NOMO-1 treated with dmso at 0.1 percent for 144 hours (cell line): ENCODE results near the gene ATP8B1.

Source experiments
- DNase-seq: peaks from one replicate; lab custom pipeline; 2025; ENCODE audit not compliant: unreplicated experiment; lab: John Stamatoyannopoulos, UW

The ATP8B1 gene

DNA sequence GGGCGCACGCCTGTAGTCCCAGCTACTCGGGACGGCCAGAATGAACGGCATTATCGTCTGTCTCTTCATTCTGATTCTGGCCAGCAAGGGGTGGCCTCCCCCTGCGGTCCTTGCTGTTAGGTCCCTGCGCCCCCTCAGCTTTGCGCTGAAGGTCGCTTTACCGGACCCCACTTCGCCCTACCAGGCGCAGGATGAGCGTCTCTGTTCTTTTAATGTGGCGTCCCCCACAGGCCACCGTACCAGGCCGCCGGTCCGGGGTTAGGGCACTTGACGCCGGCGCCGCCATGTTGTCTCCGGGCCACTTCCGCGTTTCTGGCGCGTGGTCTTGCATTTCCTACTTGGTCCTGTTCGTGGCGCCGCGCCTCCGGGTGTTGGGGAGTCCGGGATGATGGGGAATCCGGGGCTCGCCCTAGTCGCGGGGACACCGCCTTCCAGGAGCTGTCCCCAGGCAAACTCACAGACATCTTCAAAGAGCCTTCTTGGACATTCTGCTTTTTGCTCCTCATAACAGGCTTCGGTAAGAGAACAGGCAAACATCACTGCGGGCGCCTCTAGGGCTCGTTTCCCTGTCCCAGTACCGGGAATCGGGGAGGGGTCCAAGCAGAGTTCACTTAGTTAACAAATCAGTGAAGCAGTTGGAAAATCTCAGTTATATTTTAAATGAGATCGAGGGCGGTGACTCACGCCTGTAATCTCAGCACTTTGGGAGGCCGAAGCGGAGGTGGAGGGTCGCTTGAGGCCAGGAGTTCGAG, 172.9 kb downstream of the ATP8B1 start:
- DNase-seq = peak; percentile 84

DNA sequence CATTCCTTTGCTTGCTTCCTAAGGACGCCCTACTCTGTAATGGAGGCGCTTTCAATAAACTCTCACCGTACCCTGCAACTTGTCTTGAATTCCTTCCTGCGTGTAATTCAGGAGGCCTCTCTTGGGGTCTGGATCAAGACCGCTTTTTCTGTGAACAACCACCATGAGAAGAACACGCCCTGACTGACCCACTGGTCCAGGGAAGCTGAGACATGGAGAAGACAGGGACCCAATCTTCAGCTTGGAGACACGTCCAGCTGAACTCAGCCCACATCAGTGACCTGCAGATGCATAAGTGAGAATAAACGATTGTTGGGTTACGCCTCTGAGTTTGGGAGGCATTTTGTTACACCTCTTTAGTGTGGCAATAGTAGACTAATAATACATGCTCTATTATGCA, 173.7 kb downstream of the ATP8B1 start:
- DNase-seq = no peak

DNA sequence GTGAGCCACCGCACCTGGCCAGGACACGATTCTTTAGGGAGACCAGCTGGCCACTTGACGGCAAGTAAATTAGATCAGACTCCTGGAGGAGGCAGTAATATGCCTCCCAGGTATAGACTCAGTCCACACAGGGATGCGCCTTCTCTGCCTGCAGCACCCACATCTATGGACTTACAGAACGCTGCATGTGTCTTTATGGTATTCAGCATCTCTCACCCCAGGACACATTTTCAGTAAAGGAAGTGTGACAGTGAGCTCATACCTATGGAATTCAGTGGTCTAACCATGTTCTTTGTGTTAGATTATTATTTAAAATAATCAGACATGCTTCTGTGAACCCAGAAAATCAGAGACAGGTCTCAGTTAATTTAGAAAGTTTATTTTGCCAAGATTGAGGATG, 175.6 kb downstream of the ATP8B1 start:
- no peak for DNase-seq

DNA sequence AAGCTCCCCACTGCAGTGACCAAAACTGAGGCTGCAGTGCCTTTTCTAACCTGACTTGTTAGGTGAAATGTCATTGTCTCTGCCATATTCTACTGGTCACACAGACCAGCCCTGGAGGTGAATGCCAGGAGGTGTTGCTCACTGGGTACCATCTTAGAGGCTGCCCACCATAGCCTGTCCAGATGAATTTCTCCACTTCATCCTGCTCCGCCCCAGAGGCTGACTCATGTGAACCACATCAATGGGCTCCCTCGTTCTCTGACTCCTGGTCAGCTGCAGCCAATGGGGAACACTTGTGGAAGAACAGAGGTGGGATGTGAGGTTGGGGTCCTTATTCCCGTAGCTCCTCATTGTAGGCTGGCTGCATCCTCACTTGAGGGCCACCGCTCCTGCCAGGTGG, 178.1 kb downstream of the ATP8B1 start:
- no peak for DNase-seq

DNA sequence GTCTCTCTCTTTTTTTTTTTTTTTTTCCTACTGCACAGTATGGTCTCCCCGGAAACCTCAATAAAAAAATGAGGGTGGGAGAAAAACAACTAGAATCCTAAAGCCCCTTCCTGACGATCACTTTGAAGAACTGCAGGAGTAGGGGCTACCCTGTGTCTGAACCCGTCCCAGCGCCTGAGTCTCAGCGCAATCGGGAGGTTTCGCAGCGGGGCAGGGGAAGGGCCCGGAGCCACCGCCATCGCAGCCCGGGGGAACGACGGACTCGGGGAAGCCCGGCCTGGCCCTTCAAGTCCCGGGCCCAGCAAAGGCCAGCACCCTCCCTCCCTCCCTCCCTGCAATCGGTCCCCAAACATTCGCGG, 181.9 kb downstream of the ATP8B1 start:
- DNase-seq = no peak

DNA sequence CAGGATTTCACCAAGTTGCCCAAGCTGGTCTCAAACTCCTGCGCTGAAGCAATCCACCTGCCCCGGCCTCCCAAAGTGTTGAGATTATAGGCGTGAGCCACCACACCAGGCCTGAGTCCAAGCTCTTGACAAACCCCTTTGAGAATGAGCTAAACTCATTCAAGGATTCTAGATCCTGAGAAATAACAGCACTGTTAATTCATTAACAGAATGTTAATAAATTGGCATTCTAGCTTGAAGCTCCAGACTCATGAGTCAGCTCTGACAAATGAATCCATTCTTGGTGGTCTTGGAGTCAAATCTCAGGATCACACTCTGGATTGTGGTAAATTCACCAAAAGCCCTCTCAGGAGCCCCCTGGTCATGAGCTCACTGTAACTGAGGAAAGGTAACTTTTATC, 183.2 kb downstream of the ATP8B1 start:
- no peak for DNase-seq

DNA sequence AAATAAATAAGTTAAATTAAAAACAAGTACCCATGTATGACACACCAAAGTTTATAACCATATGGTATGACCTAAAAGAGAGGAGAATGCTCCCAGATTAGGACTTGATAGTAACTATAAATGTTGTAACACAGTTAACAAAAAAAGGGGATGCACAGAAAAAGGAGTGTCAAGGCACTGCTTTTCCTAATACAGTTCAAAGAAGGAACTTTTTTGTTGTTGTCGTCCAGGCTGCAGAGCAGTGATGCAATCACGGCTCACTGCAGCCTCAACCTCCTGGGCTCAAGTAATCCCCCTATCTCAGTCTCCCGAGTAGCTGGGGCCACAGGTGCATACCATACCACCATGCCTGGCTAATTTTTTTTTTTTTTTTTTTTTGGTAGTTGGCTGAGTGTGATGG, 184.2 kb downstream of the ATP8B1 start:
- DNase-seq = no peak

DNA sequence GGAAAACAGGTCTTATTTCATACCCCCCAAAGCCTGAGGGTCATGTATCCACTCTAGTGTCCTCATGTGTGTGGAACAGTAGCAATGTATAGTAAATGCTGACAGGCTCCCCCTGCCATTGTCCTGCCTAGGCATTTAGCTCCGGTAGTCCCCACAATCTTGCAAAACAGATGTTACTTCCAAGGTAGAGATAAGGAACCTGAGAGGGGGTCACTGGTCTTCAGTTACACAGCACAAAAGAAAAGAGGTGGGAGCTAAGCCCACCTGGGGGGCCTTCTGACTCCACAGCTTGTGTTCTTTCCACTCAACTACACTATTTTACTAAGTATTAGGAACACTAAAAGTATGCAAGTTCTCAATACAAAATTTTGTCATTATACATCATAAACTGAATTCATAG, 199.2 kb downstream of the ATP8B1 start:
- no peak for DNase-seq
